Spleen (tissue), 7 donors: ENCODE data around the gene PDGFRB.

ENCODE experiments used
- POLR2AphosphoS5 ChIP-seq, 3 donors: sonication (generic); formaldehyde crosslinking; IDR thresholded peaks; one replicate each; pipeline ENCODE4 v1.5.1; 2017; ENCODE audit warnings: antibody characterized with exemption in 3 of 3
- TF ChIP-seq, protein P1 (sequence below), 11 experiments: fragments of 200-600 bp in 7 of 11; fragments of 450-650 bp in 4 of 11; sonication (generic) in 4 of 11; IDR thresholded peaks in 8 of 11; conservative IDR thresholded peaks in 3 of 11; 1 replicate in 7 of 11; 2 replicates in 4 of 11; pipeline versions ENCODE4 v1.4.0 to v1.8.0; 2016 to 2021; ENCODE audit warnings: antibody characterized with exemption in 11 of 11, inconsistent platforms in 4 of 11, mild to moderate bottlenecking in 1 of 11
- donor health status: DM: no; HTN: no; CAD: no; lungs with moderate emphysema.
- donor health status: DM: no; HTN: no; CAD: no.
- donor health status: DM: no; HTN: no; CAD: no.

DNA sequence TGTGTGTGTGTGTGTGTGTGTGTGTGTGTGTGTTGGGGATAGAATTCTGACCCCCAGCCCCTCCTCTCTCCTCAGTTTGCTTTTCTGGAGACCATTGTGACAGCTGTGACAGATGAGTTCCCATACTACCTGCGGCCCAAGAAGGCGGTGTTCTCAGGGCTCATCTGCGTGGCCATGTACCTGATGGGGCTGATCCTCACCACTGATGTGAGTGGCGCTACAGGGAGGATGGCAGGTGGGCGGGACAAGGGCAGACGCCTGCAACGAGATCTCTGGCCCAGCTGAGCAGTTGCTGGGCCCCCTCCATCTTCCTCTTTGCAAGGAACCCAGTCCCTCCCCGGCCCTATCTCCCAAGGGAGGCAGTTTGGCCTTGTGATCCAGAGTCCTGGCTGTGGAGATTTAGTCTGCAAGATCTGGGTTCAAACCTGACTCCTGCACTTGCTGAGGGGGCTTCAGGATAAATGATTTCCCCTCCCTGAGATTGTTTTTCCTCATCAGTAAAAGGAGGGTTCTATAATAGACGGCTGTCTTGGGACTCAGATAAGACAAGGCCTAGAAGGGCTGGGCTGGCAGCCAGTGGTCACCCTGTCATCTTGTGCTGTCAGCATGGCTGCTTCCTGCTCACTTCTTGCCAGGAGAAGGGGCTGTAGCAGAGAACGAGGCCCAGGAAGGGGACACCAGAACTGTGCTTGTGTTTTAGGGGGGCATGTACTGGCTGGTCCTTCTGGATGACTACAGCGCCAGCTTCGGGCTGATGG lies 48.4 kb upstream of the PDGFRB start:
- TF ChIP-seq POLR2AphosphoS5 (IDR thresholded peaks at IDR 0.05), result no peak
- TF ChIP-seq, protein P1, sequence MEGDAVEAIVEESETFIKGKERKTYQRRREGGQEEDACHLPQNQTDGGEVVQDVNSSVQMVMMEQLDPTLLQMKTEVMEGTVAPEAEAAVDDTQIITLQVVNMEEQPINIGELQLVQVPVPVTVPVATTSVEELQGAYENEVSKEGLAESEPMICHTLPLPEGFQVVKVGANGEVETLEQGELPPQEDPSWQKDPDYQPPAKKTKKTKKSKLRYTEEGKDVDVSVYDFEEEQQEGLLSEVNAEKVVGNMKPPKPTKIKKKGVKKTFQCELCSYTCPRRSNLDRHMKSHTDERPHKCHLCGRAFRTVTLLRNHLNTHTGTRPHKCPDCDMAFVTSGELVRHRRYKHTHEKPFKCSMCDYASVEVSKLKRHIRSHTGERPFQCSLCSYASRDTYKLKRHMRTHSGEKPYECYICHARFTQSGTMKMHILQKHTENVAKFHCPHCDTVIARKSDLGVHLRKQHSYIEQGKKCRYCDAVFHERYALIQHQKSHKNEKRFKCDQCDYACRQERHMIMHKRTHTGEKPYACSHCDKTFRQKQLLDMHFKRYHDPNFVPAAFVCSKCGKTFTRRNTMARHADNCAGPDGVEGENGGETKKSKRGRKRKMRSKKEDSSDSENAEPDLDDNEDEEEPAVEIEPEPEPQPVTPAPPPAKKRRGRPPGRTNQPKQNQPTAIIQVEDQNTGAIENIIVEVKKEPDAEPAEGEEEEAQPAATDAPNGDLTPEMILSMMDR (IDR thresholded peaks at IDR 0.05 in 8 of 11, conservative IDR thresholded peaks at IDR 0.05 in 3 of 11), result no peak
